HPDE6-E6E7 (cell line): Measurements from ENCODE around the gene LIMK2.

Experiments used
- DNase-seq: peaks from one replicate; pipeline ENCODE4 v3.0.0; 2011; ENCODE audit warnings: missing footprints; ENCODE audit errors: extremely low spot score

The LIMK2 gene

GRCh38 chr22:31272522-31273446 is 60.7 kb downstream of the LIMK2 start:
- DNase-seq: no peak

- no peak for DNase-seq
Observed at GRCh38 chr22:31274017-31274416, 61.9 kb downstream of the LIMK2 start.

- no peak for DNase-seq
Observed at GRCh38 chr22:31275018-31275417, 62.9 kb downstream of the LIMK2 start.

GRCh38 chr22:31275576-31275975 is 63.5 kb downstream of the LIMK2 start:
- no peak for DNase-seq

- no peak for DNase-seq
Observed at GRCh38 chr22:31276426-31277167, 64.5 kb downstream of the LIMK2 start.

GRCh38 chr22:31277741-31278140 is 65.6 kb downstream of the LIMK2 start:
- DNase-seq: no peak

GRCh38 chr22:31278151-31278621 is 66.1 kb downstream of the LIMK2 start:
- DNase-seq: no peak

GRCh38 chr22:31278626-31279326 is 66.7 kb downstream of the LIMK2 start:
- no peak for DNase-seq

- no peak for DNase-seq
Observed at GRCh38 chr22:31279327-31279669, 67.2 kb downstream of the LIMK2 start.

GRCh38 chr22:31279821-31280505 is 67.9 kb downstream of the LIMK2 start:
- no peak for DNase-seq

- no peak for DNase-seq
Observed at GRCh38 chr22:31281733-31282132, 69.6 kb downstream of the LIMK2 start.

GRCh38 chr22:31282748-31283468 is 70.8 kb downstream of the LIMK2 start:
- DNase-seq: no peak

GRCh38 chr22:31284281-31285155 is 72.4 kb downstream of the LIMK2 start:
- DNase-seq: no peak

GRCh38 chr22:31286360-31287255 is 74.5 kb downstream of the LIMK2 start:
- no peak for DNase-seq

GRCh38 chr22:31287818-31288495 is 75.9 kb downstream of the LIMK2 start:
- DNase-seq: no peak

- no peak for DNase-seq
Observed at GRCh38 chr22:31288496-31289240, 76.6 kb downstream of the LIMK2 start.

GRCh38 chr22:31289344-31289743 is 77.2 kb downstream of the LIMK2 start:
- DNase-seq: no peak
